ENCODE data around the gene ANKRD55. TPM values are rescaled to one million over a fixed set of nuclear protein-coding genes. Genes with fewer than 3 reads are reported as not detected.

ANKRD55 gene
- total RNA-seq, 3 donors from 2014 or later (not counting 1 experiment from before 2014, with no cell fraction given): 0.88 TPM; not detected in 2

DNA sequence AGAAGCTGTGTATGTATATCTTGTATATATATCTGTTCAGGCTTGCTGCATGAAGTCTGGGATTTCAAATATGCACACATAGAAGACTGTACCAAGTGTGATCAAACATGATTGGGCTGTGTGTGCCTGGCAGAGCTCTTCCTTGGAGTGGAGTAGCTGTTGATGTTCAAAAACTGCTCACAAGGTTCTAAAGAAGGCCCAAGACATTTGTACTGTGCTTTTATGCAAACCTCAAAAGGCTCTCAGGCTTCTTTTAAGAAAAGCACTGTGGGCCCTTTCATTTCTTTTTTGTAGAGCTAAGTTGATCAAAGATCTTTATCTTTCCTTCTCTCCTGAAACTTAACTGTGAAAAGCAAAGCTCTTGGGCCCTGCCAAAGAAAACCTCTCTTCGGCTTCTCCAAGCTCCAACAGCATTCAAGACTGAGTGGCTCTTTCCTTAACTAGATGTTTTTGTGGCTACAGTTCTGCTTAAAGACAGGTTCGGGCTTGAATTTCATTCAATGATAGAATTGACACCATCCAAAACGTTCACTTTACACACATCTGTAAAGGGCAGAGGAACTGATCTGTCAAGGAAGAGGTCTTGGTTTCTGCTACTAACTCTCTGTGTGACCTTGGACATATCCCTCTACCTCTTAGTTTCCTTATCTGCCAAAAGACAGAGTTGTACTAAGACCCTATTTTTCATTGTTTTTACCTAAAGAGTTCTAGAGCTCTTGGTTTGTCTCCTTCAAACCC lies 132.5 kb downstream of the ANKRD55 start:
- peaks cover 3 to 5% of the 10 kb centered on the region in 2 donors for H3K27me3 Mint-ChIP-seq (ENCODE audit: low read depth in 2 of 2)
- TF ChIP-seq, protein P1, sequence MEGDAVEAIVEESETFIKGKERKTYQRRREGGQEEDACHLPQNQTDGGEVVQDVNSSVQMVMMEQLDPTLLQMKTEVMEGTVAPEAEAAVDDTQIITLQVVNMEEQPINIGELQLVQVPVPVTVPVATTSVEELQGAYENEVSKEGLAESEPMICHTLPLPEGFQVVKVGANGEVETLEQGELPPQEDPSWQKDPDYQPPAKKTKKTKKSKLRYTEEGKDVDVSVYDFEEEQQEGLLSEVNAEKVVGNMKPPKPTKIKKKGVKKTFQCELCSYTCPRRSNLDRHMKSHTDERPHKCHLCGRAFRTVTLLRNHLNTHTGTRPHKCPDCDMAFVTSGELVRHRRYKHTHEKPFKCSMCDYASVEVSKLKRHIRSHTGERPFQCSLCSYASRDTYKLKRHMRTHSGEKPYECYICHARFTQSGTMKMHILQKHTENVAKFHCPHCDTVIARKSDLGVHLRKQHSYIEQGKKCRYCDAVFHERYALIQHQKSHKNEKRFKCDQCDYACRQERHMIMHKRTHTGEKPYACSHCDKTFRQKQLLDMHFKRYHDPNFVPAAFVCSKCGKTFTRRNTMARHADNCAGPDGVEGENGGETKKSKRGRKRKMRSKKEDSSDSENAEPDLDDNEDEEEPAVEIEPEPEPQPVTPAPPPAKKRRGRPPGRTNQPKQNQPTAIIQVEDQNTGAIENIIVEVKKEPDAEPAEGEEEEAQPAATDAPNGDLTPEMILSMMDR (IDR thresholded peaks at IDR 0.05): no peak
- Histone ChIP-seq H3K27ac (ENCODE audit: low read length) (no peak overlapping the region), H3K9me3 (ENCODE audit: control insufficient read depth, insufficient read depth, low read length) (no peaks in the 10 kb centered on the region), H3K4me1 (ENCODE audit: control insufficient read depth, insufficient read depth, low read length) (no peaks in the 10 kb centered on the region), H3K27me3 (ENCODE audit: control insufficient read depth, insufficient read depth, low read length) (no peaks in the 10 kb centered on the region), H3K4me3 (ENCODE audit: low read length) (no peak overlapping the region), H3K36me3 (ENCODE audit: control insufficient read depth, insufficient read depth, low read length) (no peaks in the 10 kb centered on the region)
- H3K9me3 Mint-ChIP-seq: no peaks in the 10 kb centered on the region
- WGBS (ENCODE audit: insufficient coverage): 76% methylated on average over 3 of the region's 3 CpGs
- intact Hi-C loops (cut with micrococcal nuclease): no loop called here
- H3K4me1 Mint-ChIP-seq: no peaks in the 10 kb centered on the region
- no peak overlapping the region for H3K4me3 Mint-ChIP-seq
- H3K27ac Mint-ChIP-seq: no peak overlapping the region
- ATAC-seq (no peak), DNase-seq (peak in 1 of 2 donors; percentile 46)
- H3K36me3 Mint-ChIP-seq: no peaks in the 10 kb centered on the region

DNA sequence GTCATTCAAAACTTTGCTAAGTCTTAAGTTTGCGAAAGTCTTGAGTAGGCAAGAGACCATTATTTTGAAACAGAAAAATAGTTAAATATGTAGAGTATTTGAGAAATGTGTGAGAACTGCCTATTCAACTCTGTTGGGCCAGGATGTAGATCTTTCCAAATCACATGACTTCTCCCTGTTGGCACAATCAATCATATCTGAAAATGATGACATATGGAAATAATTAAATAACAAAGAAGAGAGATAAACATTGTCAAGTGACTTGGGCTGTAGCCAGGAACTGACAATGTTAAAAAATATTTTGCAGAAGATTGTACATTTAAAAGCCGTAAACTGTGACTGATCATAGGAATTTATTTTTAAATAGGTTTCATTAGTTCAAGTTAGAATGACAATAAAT lies 133.8 kb downstream of the ANKRD55 start:
- TF ChIP-seq, protein P1 (IDR thresholded peaks at IDR 0.05): no peak
- no peak for DNase-seq
- H3K4me1 Mint-ChIP-seq: no peaks in the 10 kb centered on the region
- no peaks in the 10 kb centered on the region for H3K36me3 Mint-ChIP-seq
- 93% methylated on average over 2 of the region's 2 CpGs for WGBS (ENCODE audit: insufficient coverage)
- H3K27ac Mint-ChIP-seq: no peak overlapping the region
- Histone ChIP-seq H3K4me1 (ENCODE audit: control insufficient read depth, insufficient read depth, low read length) (no peaks in the 10 kb centered on the region), H3K27ac (ENCODE audit: low read length) (no peak overlapping the region), H3K4me3 (ENCODE audit: low read length) (no peak overlapping the region), H3K27me3 (ENCODE audit: control insufficient read depth, insufficient read depth, low read length) (no peaks in the 10 kb centered on the region), H3K9me3 (ENCODE audit: control insufficient read depth, insufficient read depth, low read length) (no peaks in the 10 kb centered on the region), H3K36me3 (ENCODE audit: control insufficient read depth, insufficient read depth, low read length) (no peaks in the 10 kb centered on the region)
- intact Hi-C loops (cut with micrococcal nuclease): no loop called here
- H3K27me3 Mint-ChIP-seq (ENCODE audit: low read depth in 2 of 2): peaks cover 0 to 3% of the 10 kb centered on the region in 2 donors
- no peak for ATAC-seq
- no peaks in the 10 kb centered on the region for H3K9me3 Mint-ChIP-seq
- no peak overlapping the region for H3K4me3 Mint-ChIP-seq

DNA sequence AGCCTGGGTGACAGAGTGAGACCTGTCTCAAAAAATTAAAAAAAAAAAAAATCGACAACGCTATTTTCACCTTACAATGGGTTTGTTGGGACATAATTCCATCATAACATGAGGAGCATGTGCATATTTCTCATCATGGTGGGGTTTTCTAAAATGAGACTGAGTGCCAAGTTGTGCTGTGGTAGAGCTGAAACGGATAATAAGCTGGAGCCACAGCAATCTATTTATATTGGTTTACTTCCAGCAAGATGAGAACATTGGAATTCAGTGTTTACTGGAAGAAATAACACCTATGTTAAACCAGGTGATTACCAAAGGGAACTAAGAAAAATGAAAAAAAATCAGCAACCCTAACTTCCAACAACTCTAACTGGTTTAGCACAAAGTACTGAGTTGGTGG lies 136.1 kb downstream of the ANKRD55 start:
- no peaks in the 10 kb centered on the region for H3K9me3 Mint-ChIP-seq
- H3K36me3 Mint-ChIP-seq: no peaks in the 10 kb centered on the region
- Histone ChIP-seq H3K4me3 (ENCODE audit: low read length) (no peak overlapping the region), H3K27ac (ENCODE audit: low read length) (no peak overlapping the region), H3K27me3 (ENCODE audit: control insufficient read depth, insufficient read depth, low read length) (no peaks in the 10 kb centered on the region), H3K9me3 (ENCODE audit: control insufficient read depth, insufficient read depth, low read length) (no peaks in the 10 kb centered on the region), H3K36me3 (ENCODE audit: control insufficient read depth, insufficient read depth, low read length) (no peaks in the 10 kb centered on the region), H3K4me1 (ENCODE audit: control insufficient read depth, insufficient read depth, low read length) (no peaks in the 10 kb centered on the region)
- H3K27me3 Mint-ChIP-seq (ENCODE audit: low read depth in 2 of 2): no peaks in the 10 kb centered on the region
- intact Hi-C loops (cut with micrococcal nuclease): no loop called here
- no peaks in the 10 kb centered on the region for H3K4me1 Mint-ChIP-seq
- TF ChIP-seq, protein P1 (IDR thresholded peaks at IDR 0.05): no peak
- no peak for DNase-seq
- 80% methylated on average over 1 of the region's 3 CpGs for WGBS (ENCODE audit: insufficient coverage)
- no peak overlapping the region for H3K27ac Mint-ChIP-seq
- ATAC-seq: no peak
- no peak overlapping the region for H3K4me3 Mint-ChIP-seq
